Subcutaneous abdominal adipose tissue (tissue), 5 donors: ENCODE measurements around the gene TUBAL3.
"Not testable (repeated sequence)": the region's sequence is repeated elsewhere in the genome, so short reads cannot be mapped to it uniquely, and the experiment has no call there.

Source experiments
- H3K27ac ChIP-seq: one replicate; pipeline ENCODE4 v1.7.0; 2013; ENCODE audit warnings: low read depth, mild to moderate bottlenecking, inconsistent platforms, low read length, moderate library complexity
- H3K27me3 ChIP-seq, 5 donors: one replicate each; pipeline ENCODE4 v1.7.0; 2013; ENCODE audit warnings: low read length in 5 of 5, inconsistent platforms in 1 of 5; ENCODE audit not compliant: control insufficient read depth in 5 of 5, insufficient read depth in 4 of 5
- H3K36me3 ChIP-seq, 5 donors: one replicate each; pipeline ENCODE4 v1.7.0; 2013; ENCODE audit warnings: low read length in 5 of 5; ENCODE audit not compliant: control insufficient read depth in 5 of 5, insufficient read depth in 5 of 5
- H3K4me1 ChIP-seq, 5 donors: one replicate each; pipeline ENCODE4 v1.7.0; 2013; ENCODE audit warnings: low read length in 5 of 5, mild to moderate bottlenecking in 3 of 5, moderate library complexity in 1 of 5; ENCODE audit not compliant: control insufficient read depth in 5 of 5, insufficient read depth in 5 of 5
- H3K4me3 ChIP-seq, 5 donors: one replicate each; pipeline ENCODE4 v1.7.0; 2013; ENCODE audit warnings: low read length in 5 of 5, low read depth in 1 of 5
- H3K9ac ChIP-seq, 5 donors: one replicate each; pipeline ENCODE4 v1.7.0; 2013; ENCODE audit warnings: low read length in 5 of 5, mild to moderate bottlenecking in 4 of 5, moderate library complexity in 3 of 5
- H3K9me3 ChIP-seq, 5 donors: one replicate each; pipeline ENCODE4 v1.7.0; 2013; ENCODE audit warnings: low read length in 5 of 5; ENCODE audit not compliant: control insufficient read depth in 5 of 5
- donor health status: healthy.
- donor health status: healthy.
- donor health status: healthy.
- donor health status: healthy.
- donor health status: healthy.

TUBAL3 gene

DNA sequence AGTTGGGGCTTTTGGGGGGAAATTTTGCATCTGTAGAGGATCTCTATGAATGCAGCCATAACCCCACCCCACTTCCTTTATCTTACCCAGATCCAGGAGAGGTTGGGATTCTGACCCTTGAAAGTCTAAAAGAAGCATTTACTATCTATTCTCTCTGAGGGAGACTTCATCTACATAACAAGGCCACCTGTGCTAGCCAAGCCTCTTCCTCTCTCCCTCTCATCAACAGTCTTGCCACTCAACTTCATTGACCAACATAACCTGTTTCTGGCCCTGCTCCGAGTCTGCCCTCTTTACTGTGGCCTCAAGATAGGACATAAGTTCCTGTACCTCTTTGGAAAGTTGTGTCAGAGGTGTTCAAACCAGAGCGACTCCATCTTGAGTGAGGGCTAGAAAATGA is 19.4 kb downstream of the TUBAL3 start:
- H3K27me3 ChIP-seq: no peaks in the 10 kb centered on the region
- no peaks in the 10 kb centered on the region for H3K36me3 ChIP-seq
- no peak overlapping the region for H3K9ac ChIP-seq
- H3K4me1 ChIP-seq: no peaks in the 10 kb centered on the region
- H3K27ac ChIP-seq: no peak overlapping the region
- no peak overlapping the region for H3K4me3 ChIP-seq
- peaks cover 2 to 18% (median 10%) of the 10 kb centered on the region in 5 donors for H3K9me3 ChIP-seq

- H3K36me3 ChIP-seq: no peaks in the 10 kb centered on the region
- H3K27me3 ChIP-seq: no peaks in the 10 kb centered on the region
- no peaks in the 10 kb centered on the region for H3K9me3 ChIP-seq
- H3K9ac ChIP-seq: no peak overlapping the region
- H3K4me1 ChIP-seq: no peaks in the 10 kb centered on the region
- H3K27ac ChIP-seq: no peak overlapping the region
- no peak overlapping the region for H3K4me3 ChIP-seq
Observed at GRCh38 chr10:5381187-5381586, 23.4 kb downstream of the TUBAL3 start.

DNA sequence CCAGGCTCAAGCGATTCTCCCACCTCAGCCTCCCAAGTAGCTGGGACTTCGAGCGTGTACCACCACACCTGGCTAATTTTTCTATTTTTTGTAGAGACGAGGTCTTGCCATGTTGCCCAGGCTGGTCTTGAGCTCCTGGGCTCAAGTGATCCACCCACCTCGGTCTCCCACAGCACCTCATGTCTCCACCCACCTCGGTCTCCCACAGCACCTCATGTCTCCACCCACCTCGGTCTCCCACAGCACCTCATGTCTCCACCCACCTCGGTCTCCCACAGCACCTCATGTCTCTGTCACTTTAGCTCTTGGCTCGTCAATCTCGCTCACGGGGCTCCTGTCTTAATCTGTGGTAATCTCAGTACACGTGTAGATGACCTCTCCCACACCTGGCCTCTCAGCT is 24.2 kb downstream of the TUBAL3 start:
- H3K9ac ChIP-seq, H3K27me3 ChIP-seq, H3K36me3 ChIP-seq, H3K9me3 ChIP-seq, H3K4me1 ChIP-seq, H3K4me3 ChIP-seq, H3K27ac ChIP-seq: not testable (repeated sequence)

- not testable (repeated sequence) for H3K4me1 ChIP-seq, H3K36me3 ChIP-seq, H3K27ac ChIP-seq, H3K9ac ChIP-seq, H3K9me3 ChIP-seq, H3K4me3 ChIP-seq, H3K27me3 ChIP-seq
Observed at GRCh38 chr10:5379202-5379601, 25.4 kb downstream of the TUBAL3 start.

DNA sequence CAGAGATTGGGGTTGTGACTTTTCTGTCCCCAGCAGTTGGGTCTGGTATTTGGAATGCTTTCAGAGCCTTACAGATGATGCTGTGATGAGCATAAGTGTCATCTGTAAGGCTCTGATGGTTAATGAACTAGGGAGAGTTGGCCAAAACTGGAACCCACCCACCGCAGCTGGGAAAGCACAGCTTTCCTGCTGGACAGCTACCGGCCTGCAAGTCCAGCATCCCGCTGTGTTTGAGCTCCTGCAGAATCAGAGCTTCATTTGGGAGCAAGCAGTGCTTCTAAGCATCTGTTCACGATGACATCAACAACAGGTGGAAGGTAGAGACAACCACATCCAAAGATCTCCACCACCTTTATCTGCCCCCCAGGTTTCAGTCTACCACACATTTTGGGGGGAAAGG is 28.2 kb downstream of the TUBAL3 start:
- no peaks in the 10 kb centered on the region for H3K9me3 ChIP-seq
- H3K4me3 ChIP-seq: no peak overlapping the region
- peaks cover 0 to 5% (median 0%) of the 10 kb centered on the region in 5 donors for H3K27me3 ChIP-seq
- no peak overlapping the region for H3K9ac ChIP-seq
- no peaks in the 10 kb centered on the region for H3K4me1 ChIP-seq
- H3K36me3 ChIP-seq: no peaks in the 10 kb centered on the region
- H3K27ac ChIP-seq: no peak overlapping the region

DNA sequence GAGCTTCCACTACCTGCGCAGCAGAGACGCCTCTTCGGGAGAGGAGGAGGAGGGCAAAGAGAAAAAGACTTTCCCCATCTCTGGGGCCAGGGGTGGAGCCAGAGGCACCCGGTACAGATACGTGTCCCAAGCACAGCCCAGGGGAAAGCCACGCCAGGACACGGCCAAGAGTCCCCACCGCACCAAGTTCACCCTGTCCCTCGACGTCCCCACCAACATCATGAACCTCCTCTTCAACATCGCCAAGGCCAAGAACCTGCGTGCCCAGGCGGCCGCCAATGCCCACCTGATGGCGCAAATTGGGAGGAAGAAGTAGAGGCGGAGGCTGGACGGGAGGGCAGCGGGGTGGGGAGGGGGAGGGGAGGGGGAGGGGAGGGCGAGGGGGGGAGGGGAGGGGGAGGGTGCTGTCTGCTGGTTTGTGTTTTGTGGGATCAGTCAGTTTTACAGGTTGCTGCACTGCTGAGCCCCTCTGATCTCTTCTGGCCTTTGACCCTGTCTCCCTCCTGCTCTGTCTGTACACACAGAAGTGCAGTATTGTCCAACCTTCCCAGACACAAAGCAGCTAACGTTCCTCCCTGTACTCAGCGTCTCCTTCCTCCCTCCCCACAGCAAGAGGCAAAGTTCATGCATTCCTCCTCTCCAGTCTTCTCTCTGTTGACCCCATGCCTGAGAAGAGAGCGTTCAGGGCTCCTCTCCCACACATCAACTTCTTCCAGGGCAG is 30.6 kb downstream of the TUBAL3 start:
- H3K36me3 ChIP-seq: no peaks in the 10 kb centered on the region
- H3K27ac ChIP-seq: no peak overlapping the region
- peaks cover 0 to 2% (median 0%) of the 10 kb centered on the region in 5 donors for H3K4me1 ChIP-seq
- peaks cover 0 to 5% (median 0%) of the 10 kb centered on the region in 5 donors for H3K27me3 ChIP-seq
- no peak overlapping the region for H3K4me3 ChIP-seq
- peaks cover 0 to 5% (median 0%) of the 10 kb centered on the region in 5 donors for H3K9me3 ChIP-seq
- H3K9ac ChIP-seq: no peak overlapping the region

DNA sequence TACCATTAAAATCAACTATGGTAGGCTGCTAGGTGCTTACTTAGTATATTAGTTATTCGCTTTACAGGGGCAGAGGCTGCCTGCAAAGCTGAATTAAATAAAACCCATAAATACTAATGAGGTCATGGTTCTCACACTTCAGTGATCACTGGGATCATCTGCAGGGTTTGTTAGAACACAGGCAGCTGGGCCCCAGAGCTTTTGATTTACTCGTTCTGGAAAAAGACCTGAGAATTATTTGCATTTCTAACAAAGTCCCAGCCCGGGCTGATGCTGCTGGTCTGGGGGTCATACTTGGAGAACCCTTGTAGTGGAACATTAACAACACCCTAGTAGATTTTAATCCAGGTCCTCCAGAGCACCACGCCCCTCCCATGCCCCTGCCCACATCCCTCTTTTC is 31.3 kb downstream of the TUBAL3 start:
- peaks cover 0 to 2% (median 0%) of the 10 kb centered on the region in 5 donors for H3K4me1 ChIP-seq
- no peak overlapping the region for H3K9ac ChIP-seq
- no peaks in the 10 kb centered on the region for H3K36me3 ChIP-seq
- no peak overlapping the region for H3K27ac ChIP-seq
- H3K9me3 ChIP-seq: peaks cover 0 to 5% (median 0%) of the 10 kb centered on the region in 5 donors
- no peak overlapping the region for H3K4me3 ChIP-seq
- H3K27me3 ChIP-seq: peaks cover 0 to 5% (median 0%) of the 10 kb centered on the region in 5 donors

DNA sequence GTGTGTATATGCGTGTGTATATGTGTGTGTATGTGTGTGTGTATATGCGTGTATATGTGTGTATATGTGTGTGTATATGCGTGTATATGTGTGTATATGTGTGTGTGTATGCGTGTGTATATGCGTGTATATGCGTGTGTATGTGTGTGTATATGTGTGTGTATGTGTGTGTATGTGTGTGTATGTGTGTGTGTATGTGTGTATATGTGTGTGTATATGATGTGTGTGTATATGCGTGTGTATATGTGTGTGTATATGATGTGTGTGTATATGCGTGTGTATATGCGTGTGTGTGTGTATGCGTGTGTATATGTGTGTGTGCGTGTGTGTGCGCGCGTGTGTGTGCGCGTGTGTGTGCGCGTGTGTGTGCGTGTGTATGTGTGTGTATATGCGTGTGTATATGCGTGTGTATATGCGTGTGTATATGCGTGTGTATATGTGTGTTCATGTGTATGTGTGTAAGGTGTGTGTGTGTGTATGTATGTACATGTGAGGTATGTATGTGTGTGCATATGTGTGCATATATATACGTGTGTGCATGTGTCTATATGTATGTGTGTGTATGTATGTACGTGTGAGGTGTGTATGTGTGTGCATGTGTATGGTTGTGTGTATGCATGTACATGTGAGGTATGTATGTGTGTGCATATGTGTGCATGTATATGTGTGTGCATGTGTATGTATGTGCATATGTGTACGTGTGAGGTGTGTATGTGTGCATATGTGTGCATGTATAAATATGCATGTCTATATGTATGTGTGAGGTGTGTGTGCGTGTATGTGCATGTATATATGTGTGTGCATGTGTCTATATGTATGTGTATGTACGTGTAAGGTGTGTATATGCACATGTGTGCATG is 33.9 kb downstream of the TUBAL3 start:
- Histone ChIP-seq H3K9me3 (peaks cover 0 to 5% (median 0%) of the 10 kb centered on the region in 5 donors), H3K36me3 (no peaks in the 10 kb centered on the region), H3K27ac (no peak overlapping the region), H3K9ac (no peak overlapping the region), H3K4me1 (peaks cover 0 to 2% (median 0%) of the 10 kb centered on the region in 5 donors), H3K27me3 (peaks cover 0 to 5% (median 0%) of the 10 kb centered on the region in 5 donors), H3K4me3 (no peak overlapping the region)

- Histone ChIP-seq H3K27ac (no peak overlapping the region), H3K4me3 (no peak overlapping the region), H3K36me3 (no peaks in the 10 kb centered on the region), H3K9ac (no peak overlapping the region), H3K27me3 (peaks cover 0 to 9% (median 5%) of the 10 kb centered on the region in 5 donors), H3K4me1 (peaks cover 0 to 2% (median 0%) of the 10 kb centered on the region in 5 donors), H3K9me3 (peaks cover 0 to 5% (median 0%) of the 10 kb centered on the region in 5 donors)
Observed at GRCh38 chr10:5369362-5370158, 35.1 kb downstream of the TUBAL3 start.
